HL-60 (cell line): Measurements from ENCODE around the gene UBAC2.
A peak's percentile ranks its signal among the peaks of the same experiment; 100 is the strongest.

Experiments used
- DNase-seq, 2 experiments: peaks; one replicate each; pipeline ENCODE4 v3.0.0-alpha.2; 2010 to 2020; ENCODE audit warnings: low read depth in 1 of 2, low spot score in 1 of 2
- H3K27ac ChIP-seq: fragments of 250-450 bp; sonication (Bioruptor Pico); replicated peaks from 2 replicates; pipeline ENCODE4 v1.5.1; 2020; ENCODE audit warnings: mild to moderate bottlenecking, moderate library complexity
- H3K27me3 ChIP-seq: fragments of 250-450 bp; sonication (Bioruptor Pico); 2 replicates; pipeline ENCODE4 v1.5.1; 2021; ENCODE audit warnings: mild to moderate bottlenecking, moderate library complexity; ENCODE audit not compliant: insufficient read depth, poor library complexity, severe bottlenecking
- H3K4me3 ChIP-seq: replicated peaks from 2 replicates; pipeline ENCODE4 v1.5.1; 2011; ENCODE audit warnings: mild to moderate bottlenecking, control low read depth, low read length; ENCODE audit not compliant: insufficient read depth
- CTCF ChIP-seq: IDR thresholded peaks from one replicate; pipeline ENCODE4 v1.5.1; 2011; ENCODE audit warnings: low read length, control low read depth, inconsistent platforms; ENCODE audit not compliant: insufficient read depth
- GABPA ChIP-seq: IDR thresholded peaks from 2 replicates; pipeline ENCODE4 v1.6.1; 2012; ENCODE audit warnings: low read depth
- POLR2AphosphoS5 ChIP-seq: IDR thresholded peaks from 2 replicates; pipeline ENCODE4 v1.6.1; 2012; ENCODE audit warnings: low read depth
- REST ChIP-seq: IDR thresholded peaks from 2 replicates; pipeline ENCODE4 v1.6.1; 2012; ENCODE audit warnings: low read depth; ENCODE audit not compliant: insufficient replicate concordance
- SPI1 ChIP-seq: IDR thresholded peaks from 2 replicates; pipeline ENCODE4 v1.6.1; 2012; ENCODE audit warnings: low read depth, mild to moderate bottlenecking, borderline replicate concordance

The UBAC2 gene

DNA sequence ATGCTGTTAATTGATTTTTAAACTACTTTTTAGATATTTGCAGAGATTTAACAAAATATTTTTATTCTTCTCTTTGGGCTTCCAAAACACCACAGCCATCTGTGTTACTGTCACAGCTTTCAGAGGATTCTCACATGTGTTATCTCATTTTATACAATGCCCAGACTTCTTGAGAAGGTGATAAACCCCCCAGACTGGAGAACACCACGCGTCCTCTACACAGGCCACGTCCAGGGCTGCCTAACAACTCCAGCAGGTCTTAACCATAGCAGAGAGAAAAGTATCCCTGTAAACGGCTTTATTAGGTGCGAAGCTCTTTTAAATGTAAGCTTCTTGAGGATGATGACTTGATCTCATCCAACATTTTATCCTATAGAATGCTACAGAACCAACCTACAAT, 104.5 kb downstream of the UBAC2 start:
- H3K27ac ChIP-seq = peak overlapping the region; percentile 93
- H3K4me3 ChIP-seq = peak overlapping the region; percentile 77
- peak in 1 of 2 experiments; percentile 43 for DNase-seq

DNA sequence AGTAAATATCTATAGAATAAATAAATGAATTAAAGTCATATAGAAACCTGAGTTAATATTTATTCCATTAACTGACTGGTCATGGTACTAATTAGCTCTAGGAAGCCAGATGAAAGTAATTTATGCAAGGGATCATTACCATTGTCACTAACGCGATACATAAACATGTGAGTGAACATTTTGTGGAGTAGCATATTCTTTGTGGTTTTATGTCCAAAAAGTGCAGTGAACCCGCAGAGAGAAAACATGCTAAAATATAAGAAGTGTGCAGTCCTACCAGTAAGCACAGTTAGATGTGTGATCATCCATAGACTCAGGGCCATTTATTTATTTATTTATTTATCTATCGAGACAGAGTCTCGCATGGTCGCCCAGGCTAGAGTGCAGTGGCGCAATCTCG, 104.9 kb downstream of the UBAC2 start:
- no peak for TF ChIP-seq POLR2AphosphoS5
- no peak for TF ChIP-seq CTCF
- no peak for TF ChIP-seq REST
- TF ChIP-seq GABPA = no peak
- TF ChIP-seq SPI1 = no peak
- peak overlapping the region; percentile 77 for H3K4me3 ChIP-seq
- peak overlapping the region; percentile 93 for H3K27ac ChIP-seq
- DNase-seq = peak in 1 of 2 experiments; percentile 48
- no peaks in the 10 kb centered on the region for H3K27me3 ChIP-seq

More for the DNA sequence above, 104.5 kb downstream of the UBAC2 start:
- no peaks in the 10 kb centered on the region for H3K27me3 ChIP-seq
- TF ChIP-seq GABPA (no peak), CTCF (no peak), POLR2AphosphoS5 (no peak), SPI1 (no peak), REST (no peak)

GRCh38 chr13:99307247-99307646, 106.6 kb downstream of the UBAC2 start, which contains the start of gene GPR183:
Gene GPR183, minus strand, starts transcription at chr13:99307399. Its CDS starts 11,254 bp downstream, at chr13:99296145.
- DNase-seq = peak in 1 of 2 experiments; percentile 77
- Histone ChIP-seq H3K4me3 (peak within 1 kb of the TSS; percentile 77), H3K27me3 (no peaks in the 10 kb centered on the region), H3K27ac (peak within 1 kb of the TSS; percentile 93)
- TF ChIP-seq CTCF (no peak), REST (peak; percentile 32), POLR2AphosphoS5 (peak; percentile 51; the same call in 1 of the 2 replicates), GABPA (no peak), SPI1 (peak; percentile 39; the same call in 1 of the 2 replicates)
